Kidney tubule cell (primary cell): ENCODE measurements around the gene SPNS2.

Experiments
- DNase-seq: peaks from one replicate; pipeline ENCODE4 v3.0.0-alpha.2; 2018; ENCODE audit warnings: low spot score

The SPNS2 gene

DNA sequence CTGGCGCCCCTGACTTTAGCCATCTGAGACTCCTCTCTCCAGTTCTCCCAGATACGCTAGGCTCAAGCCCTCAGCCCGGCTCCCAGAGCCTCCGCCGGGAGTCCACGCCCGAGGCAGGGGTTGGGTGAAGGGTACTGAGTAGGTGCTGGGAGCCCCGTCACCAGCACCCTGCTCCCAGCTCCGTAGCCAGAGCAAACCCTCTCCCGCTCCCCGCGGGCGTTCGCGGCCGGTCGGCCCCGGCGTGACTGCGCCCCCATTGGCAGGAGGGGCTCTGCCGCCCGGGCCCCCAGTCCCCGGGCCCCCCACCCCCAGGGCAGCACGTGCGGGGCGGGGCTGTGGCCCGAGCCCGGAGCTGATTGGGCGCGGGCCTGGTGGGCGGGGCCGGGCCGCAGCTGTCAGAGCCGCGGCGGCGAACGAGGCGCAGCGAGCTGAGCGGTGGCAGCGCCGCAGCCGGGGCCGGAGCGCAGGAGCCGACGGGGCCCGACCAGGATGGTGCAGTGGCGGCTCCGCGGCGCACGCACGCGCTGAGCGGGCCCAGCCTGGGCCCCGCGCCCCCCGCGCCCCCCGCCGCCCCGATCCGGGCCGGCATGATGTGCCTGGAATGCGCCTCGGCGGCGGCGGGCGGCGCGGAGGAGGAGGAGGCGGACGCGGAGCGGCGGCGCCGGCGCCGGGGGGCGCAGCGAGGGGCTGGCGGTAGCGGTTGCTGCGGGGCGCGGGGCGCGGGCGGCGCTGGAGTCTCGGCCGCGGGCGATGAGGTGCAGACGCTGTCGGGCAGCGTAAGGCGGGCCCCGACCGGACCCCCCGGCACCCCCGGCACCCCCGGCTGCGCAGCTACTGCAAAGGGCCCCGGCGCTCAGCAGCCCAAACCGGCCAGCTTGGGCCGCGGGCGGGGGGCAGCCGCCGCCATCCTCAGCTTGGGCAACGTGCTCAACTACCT, at the start of gene SPNS2:
Gene SPNS2 (plus strand): TSS at position 421 of the 937 bp plus-strand sequence. CDS start 167 bp downstream, at position 588.
- peak; percentile 87 for DNase-seq

GRCh38 chr17:4449736-4450135, 48.9 kb upstream of the SPNS2 start:
- no peak for DNase-seq

DNA sequence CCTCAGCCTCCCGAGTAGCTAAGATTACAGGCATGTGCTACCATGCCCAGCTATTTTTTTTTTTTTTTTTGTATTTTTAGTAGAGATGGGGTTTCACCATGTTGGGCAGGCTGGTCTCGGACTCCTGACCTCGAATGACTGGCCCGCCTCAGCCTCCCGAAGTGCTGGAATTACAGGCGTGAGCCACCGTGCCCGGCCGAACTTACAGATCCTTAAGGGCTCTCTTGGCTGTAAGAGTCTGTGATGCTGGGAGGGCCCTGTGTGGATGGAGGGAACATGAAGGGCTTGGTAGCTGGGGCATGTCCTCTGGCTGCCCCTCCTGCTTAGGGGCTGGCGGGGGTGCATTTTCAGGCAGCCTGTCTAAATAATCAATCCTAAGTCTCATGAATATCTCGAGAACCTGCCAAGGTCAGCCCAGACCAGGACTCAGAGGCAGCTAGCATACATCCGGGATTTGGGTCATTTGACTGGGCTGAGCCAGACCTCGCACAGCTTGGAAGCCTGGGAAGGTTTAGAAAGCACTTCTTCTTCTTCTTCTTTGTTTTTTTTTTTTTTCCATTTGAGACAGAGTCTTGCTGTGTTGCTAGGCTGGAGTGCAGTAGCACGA, 47.9 kb upstream of the SPNS2 start:
- DNase-seq, result no peak

- no peak for DNase-seq
Measured at GRCh38 chr17:4453812-4454591, 44.7 kb upstream of the SPNS2 start.

- no peak for DNase-seq
Measured at GRCh38 chr17:4460661-4461060, 38.0 kb upstream of the SPNS2 start.

DNA sequence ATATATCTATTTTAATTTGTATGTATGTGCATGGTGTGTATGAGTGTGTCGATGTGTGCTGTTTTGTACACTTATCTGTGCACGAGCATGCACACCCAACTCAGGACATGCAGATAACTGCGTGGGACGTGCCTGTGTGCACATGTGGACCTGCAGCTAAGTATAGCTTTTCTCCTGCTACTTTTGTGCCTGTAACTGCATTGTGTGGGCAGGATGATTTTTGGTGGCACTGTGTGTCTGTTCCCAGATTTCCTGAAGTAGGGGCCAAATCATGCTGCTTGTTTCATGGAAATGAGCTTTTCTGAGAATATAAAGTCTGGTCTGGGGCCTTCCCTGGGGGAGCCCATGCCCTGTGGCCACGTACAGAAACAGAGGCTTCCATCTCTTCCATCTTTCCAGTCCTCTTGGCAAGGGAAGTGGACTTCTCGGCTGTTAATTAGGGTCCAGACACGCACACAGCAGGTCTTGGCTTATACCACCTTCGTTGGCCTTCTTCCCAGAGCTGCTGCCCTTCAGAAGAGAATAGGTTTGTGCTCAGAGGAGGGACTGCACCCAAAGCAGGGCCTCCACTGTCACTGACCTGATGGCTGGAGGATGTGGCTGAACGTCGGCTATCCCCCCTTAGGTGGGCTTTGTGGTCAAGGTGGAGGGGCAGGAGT, 34.7 kb upstream of the SPNS2 start:
- no peak for DNase-seq

- no peak for DNase-seq
Measured at GRCh38 chr17:4465786-4466185, 32.9 kb upstream of the SPNS2 start.

DNA sequence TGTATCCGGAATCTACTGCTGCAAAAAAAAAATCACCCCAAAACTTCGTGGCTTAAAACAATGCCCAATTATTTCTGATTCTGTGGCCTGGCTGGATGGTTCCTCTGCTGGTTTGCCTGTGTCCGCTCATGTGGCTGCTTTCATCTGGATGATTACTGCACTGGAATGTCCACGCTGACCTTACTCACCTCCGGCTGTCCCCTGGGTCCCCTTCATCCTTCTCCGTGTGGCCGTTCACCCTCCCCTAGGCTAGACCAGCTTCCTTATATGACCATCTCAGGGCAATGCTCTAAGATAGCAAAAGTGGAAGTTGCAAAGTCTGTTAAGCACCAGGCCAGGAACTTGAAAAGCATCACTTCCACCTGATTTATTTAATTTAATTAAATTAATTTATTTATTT, 31.4 kb upstream of the SPNS2 start:
- no peak for DNase-seq

DNA sequence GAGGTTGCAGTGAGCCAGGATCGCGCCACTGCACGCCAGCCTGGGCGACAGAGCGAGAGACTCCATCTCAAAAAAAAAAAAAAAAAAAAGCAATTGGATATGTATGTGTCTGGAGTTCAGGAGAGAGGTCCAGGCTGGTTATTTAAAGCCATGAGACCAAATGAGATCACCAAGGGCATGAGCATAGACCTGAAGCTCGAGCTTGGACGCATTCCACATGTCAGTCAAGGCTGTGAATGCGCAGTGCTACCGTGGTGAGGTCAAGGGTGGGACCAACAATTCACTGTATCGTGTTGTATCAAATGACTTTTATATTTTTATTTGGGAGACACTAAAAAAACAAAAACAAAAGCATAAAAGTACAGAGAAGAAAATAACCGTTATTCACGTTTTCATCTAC, 29.1 kb upstream of the SPNS2 start:
- no peak for DNase-seq

DNA sequence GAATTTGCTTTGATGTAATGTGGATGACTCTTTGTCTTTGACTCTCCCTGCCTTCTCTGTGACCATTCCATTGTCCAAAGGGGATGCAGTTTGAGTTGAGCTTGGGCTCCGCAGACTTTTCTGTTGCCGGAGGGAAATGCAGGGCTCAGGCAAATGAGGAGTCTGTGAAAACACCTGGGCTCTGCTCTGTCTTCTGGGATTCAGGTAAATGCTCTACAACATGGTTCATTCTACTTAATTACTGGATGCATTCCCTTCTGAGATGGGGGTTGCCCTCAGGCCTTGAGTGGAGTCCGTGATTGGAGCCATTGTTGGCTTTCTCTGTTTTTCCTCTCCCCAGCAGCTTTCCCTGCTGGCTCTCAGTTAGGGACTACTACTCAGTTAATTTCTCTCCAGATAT, 26.4 kb upstream of the SPNS2 start:
- no peak for DNase-seq

GRCh38 chr17:4474093-4474492, 24.6 kb upstream of the SPNS2 start:
- DNase-seq, result no peak

DNA sequence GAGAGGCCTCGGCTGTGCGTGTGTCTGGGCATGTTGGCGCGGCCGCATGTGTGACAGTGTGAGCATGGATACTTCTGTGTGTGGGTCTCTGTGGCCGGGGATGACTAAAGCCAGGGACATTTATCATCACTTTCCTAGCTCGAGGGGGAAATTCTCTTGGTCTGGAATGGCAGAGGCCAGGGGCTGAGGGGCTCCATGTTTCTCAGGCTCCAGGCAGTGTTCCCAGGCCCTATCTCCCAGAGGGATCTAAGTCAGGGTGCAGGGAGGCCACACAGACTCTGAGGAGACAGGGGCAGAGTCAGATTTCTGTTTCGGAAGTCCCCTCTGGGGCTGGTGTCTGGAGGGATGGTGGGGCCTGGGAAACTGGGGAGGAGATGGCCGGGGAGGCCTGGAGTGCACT, 23.7 kb upstream of the SPNS2 start:
- no peak for DNase-seq

DNA sequence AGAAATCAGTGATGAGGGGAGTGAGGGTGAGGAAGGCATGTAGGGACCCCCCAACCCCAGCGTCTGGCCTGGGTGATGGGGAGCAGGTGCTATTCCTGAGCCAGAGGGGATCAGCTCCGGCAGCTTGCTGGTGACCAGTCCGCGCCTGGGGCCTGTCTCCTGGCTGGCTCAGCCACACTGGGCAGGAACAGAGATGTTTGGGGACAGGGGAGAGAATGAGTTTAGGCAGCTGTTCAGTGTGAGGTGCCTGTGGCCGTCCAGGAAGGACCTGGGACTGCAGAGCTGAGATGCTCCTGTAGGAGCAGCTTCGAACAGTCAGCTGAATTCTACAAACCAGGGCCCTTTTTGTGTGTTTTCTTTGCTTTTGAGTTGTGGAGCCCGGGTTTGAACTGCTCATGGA, 23.2 kb upstream of the SPNS2 start:
- DNase-seq, result no peak

GRCh38 chr17:4476017-4476416, 22.7 kb upstream of the SPNS2 start:
- DNase-seq, result peak; percentile 11

- peak; percentile 61 for DNase-seq
Measured at GRCh38 chr17:4476511-4477070, 22.1 kb upstream of the SPNS2 start.

DNA sequence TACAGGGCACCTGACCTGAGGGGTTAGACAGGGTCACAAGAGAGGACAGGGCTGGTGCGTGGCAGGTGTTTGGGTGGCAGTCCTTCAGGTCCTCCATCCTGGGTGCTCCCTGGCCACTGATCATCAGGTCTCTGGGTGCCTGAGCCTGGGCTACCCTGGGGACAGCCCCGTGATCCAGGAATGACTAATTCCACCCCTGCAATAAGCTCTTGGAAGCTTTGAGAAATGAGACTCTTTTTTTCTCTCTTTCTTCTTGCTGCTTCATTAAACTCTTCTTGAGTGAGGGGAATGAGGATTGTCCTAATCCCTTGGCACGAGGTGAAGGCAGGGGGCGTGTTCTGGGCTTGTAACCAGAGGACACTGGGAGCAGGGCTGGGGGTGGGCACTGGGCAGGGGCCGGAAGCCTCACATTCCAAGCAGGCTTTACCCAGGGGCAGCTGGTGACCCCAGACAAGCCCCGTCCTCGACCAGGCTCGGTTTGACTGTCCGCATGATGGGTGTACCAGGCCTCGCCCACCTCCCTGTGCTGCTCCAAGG, 21.4 kb upstream of the SPNS2 start:
- DNase-seq, result peak; percentile 67

GRCh38 chr17:4478318-4478830, 20.3 kb upstream of the SPNS2 start:
- DNase-seq, result no peak

DNA sequence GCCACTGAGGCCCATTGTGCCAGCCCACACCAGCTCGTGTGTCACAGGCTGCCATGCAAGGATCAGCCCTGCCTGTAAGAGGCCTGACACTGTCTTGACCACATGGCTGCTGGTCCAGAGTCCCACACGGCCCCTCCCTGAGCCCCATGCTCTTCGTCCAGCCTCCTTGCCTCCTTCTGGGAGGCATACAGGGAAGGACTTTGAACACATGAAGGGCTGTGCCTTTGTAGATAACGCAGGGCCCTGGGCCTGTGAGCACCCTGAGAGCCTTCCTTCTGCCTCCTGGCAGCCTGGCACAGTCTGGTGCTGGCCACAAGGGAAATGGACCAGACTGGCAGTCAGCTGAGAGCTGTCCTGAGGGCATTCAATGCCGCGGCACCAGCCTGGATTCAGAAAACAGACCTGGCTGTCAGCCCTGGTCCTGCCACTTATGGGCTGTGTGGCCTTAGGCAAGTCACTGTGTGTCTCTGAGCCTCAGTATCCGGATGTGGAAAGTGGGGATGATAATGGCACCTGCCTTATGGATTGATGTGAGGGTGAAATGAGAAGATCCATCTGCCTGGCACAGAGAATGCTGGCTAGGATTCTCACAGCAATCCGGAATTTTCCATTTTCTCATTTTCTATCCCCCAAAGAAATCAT, 19.2 kb upstream of the SPNS2 start:
- peak; percentile 36 for DNase-seq

DNA sequence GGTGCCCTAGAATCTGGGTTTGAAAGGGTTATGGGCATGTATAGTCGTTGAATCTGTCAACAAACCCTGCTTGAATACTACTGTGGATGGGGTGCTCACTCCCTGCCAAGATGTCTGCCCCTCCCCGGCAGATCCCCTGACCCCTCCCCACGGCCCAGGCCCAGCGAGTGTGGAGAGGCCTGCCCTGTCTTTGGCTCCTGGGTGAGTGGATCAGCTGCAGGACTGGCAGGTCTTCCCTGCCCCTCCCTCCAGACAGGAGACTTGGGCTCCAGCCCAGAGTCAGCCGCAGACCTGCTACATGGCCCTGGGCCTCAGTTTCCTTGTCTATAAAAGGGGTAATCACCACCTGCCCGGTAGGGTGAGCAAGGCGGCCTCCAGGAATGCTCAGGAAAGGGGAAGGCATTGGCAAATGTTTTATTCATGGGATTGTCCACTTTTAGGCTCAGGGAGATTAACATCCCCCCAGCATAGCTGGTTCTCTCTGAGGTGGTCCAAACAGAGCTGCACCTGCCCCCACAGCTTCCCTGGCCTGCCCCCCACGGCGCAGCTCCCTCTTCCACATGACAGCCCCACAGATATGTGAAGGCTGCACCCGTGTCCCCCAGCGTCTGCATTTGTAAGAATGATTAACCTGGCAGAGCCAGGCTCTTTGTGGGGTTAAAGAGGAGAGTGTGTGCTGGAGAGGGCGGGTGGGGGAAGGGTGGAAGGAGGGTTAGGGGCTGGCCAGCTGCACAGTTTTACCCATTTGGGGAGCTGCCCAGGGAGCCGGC, 18.5 kb upstream of the SPNS2 start:
- peak; percentile 99 for DNase-seq
